ENCODE data around the gene C4orf50.
"Not testable (repeated sequence)": the region's sequence is repeated elsewhere in the genome, so short reads cannot be mapped to it uniquely, and the experiment has no call there.

- TF ChIP-seq CTCF (IDR thresholded peaks at IDR 0.05; ENCODE audit: borderline replicate concordance, extremely low read depth, low read length, poor library complexity, severe bottlenecking); EZH2 (IDR thresholded peaks at IDR 0.05; ENCODE audit: borderline replicate concordance, low read depth, low read length, severe bottlenecking): not testable (repeated sequence)
These were observed 71.6 kb downstream of the C4orf50 start for GRCh38 chr4:5946653-5947052.

Data from DND-41 (cell line).